HFFc6 (cell line): ENCODE results near the gene KLHL7. TPM values are rescaled to one million over a fixed set of nuclear protein-coding genes. Genes with fewer than 3 reads are reported as not detected.
"Not testable (repeated sequence)": the region's sequence is repeated elsewhere in the genome, so short reads cannot be mapped to it uniquely, and the experiment has no call there.

ENCODE experiments used
- DNase-seq: peaks from one replicate; pipeline ENCODE4 v3.0.0-alpha.2; 2018
- H3K27ac Mint-ChIP-seq: 2 replicates; pipeline ENCODE4 v1.8.0; 2020; ENCODE audit warnings: mild to moderate bottlenecking, mixed read lengths
- H3K27me3 Mint-ChIP-seq: 2 replicates; pipeline ENCODE4 v1.8.0; 2021; ENCODE audit warnings: mild to moderate bottlenecking, moderate library complexity, mixed read lengths; ENCODE audit not compliant: insufficient read depth
- H3K36me3 Mint-ChIP-seq: 2 replicates; pipeline ENCODE4 v1.8.0; 2021; ENCODE audit warnings: low read depth, mixed read lengths
- H3K4me1 Mint-ChIP-seq: 2 replicates; pipeline ENCODE4 v1.8.0; 2020; ENCODE audit warnings: low read depth, mixed read lengths
- H3K4me3 Mint-ChIP-seq: 2 replicates; pipeline ENCODE4 v1.8.0; 2020; ENCODE audit warnings: mild to moderate bottlenecking, moderate library complexity, mixed read lengths
- H3K9me3 Mint-ChIP-seq: 2 replicates; pipeline ENCODE4 v1.8.0; 2020; ENCODE audit warnings: mild to moderate bottlenecking, mixed read lengths
- CTCF ChIP-seq: fragments of 200-600 bp; sonication (generic); IDR thresholded peaks from 2 replicates; pipeline ENCODE4 v1.5.0; 2021; ENCODE audit warnings: antibody characterized with exemption, mild to moderate bottlenecking
- total RNA-seq, 6 experiments: library from RNA; stranded (reverse); fragmentation: NEBNext Ultra II Directional; extraction: Animal tissue kit (Norgen Biotek cat#: 25700); gene quantifications; 2 replicates in 1 of 6; 3 replicates in 5 of 6; pipeline ENCODE4 v1.2.3, GENCODE V29; 2021

The KLHL7 gene
- total RNA-seq, 6 experiments from 2014 or later = 23.1 to 31.2 (median 29.5) TPM

- Mint-ChIP-seq H3K36me3 (no peaks in the 10 kb centered on the region), H3K4me3 (no peak overlapping the region), H3K27ac (no peak overlapping the region), H3K4me1 (no peaks in the 10 kb centered on the region), H3K9me3 (no peaks in the 10 kb centered on the region), H3K27me3 (peaks cover 3% of the 10 kb centered on the region; the same call in 1 of the 2 replicates)
- no peak for TF ChIP-seq CTCF
- no peak for DNase-seq
Observed at GRCh38 chr7:23216021-23216420, 110.4 kb downstream of the KLHL7 start.

- Mint-ChIP-seq H3K36me3 (no peaks in the 10 kb centered on the region), H3K9me3 (no peaks in the 10 kb centered on the region)
Observed at GRCh38 chr7:23218196-23218595, 112.6 kb downstream of the KLHL7 start.

GRCh38 chr7:23220690-23221305, 115.2 kb downstream of the KLHL7 start:
- Mint-ChIP-seq H3K9me3 (no peaks in the 10 kb centered on the region), H3K27me3 (peaks cover 13% of the 10 kb centered on the region; the same call in 1 of the 2 replicates), H3K27ac (no peak overlapping the region), H3K4me3 (no peak overlapping the region), H3K36me3 (no peaks in the 10 kb centered on the region), H3K4me1 (no peaks in the 10 kb centered on the region)
- no peak for TF ChIP-seq CTCF
- DNase-seq = no peak

More at GRCh38 chr7:23218196-23218595, 112.6 kb downstream of the KLHL7 start:
- Mint-ChIP-seq H3K4me1 (no peaks in the 10 kb centered on the region), H3K4me3 (no peak overlapping the region), H3K27ac (no peak overlapping the region), H3K27me3 (0 out of 2 replicates have a peak, but pooled peaks cover 3% of the 10 kb centered on the region)
- no peak for TF ChIP-seq CTCF
- DNase-seq = no peak

GRCh38 chr7:23222439-23223030, 117.0 kb downstream of the KLHL7 start:
- no peak for DNase-seq
- H3K27me3 Mint-ChIP-seq = peaks cover 10% of the 10 kb centered on the region; the same call in 1 of the 2 replicates
- H3K4me3 Mint-ChIP-seq = no peak overlapping the region
- H3K27ac Mint-ChIP-seq = no peak overlapping the region
- no peaks in the 10 kb centered on the region for H3K36me3 Mint-ChIP-seq
- no peaks in the 10 kb centered on the region for H3K9me3 Mint-ChIP-seq
- no peaks in the 10 kb centered on the region for H3K4me1 Mint-ChIP-seq
- TF ChIP-seq CTCF = no peak; the same call in 1 of the 2 replicates

- not testable (repeated sequence) for H3K36me3 Mint-ChIP-seq, H3K9me3 Mint-ChIP-seq, DNase-seq, H3K27me3 Mint-ChIP-seq, H3K4me3 Mint-ChIP-seq, H3K27ac Mint-ChIP-seq, H3K4me1 Mint-ChIP-seq
Observed at GRCh38 chr7:23224364-23224763, 118.8 kb downstream of the KLHL7 start.

GRCh38 chr7:23226844-23227450, 121.4 kb downstream of the KLHL7 start:
- no peaks in the 10 kb centered on the region for H3K9me3 Mint-ChIP-seq

More at GRCh38 chr7:23226844-23227450, 121.4 kb downstream of the KLHL7 start:
- DNase-seq = no peak
- no peaks in the 10 kb centered on the region for H3K36me3 Mint-ChIP-seq
- peaks cover 10% of the 10 kb centered on the region; the same call in 1 of the 2 replicates for H3K27me3 Mint-ChIP-seq
- no peaks in the 10 kb centered on the region for H3K4me1 Mint-ChIP-seq
- H3K4me3 Mint-ChIP-seq = no peak overlapping the region
- H3K27ac Mint-ChIP-seq = no peak overlapping the region
- TF ChIP-seq CTCF = no peak
